OCI-LY1 (cell line): ENCODE measurements around the gene LETMD1.

ENCODE experiments used
- EZH2 ChIP-seq: fragments of 200-600 bp; sonication (generic), shearing (Covaris generic); IDR thresholded peaks from 2 replicates; pipeline ENCODE4 v1.8.0; 2017; ENCODE audit warnings: borderline replicate concordance, mixed run types, mild to moderate bottlenecking, antibody characterized with exemption, low read length, moderate library complexity, mixed read lengths
- TF ChIP-seq, protein P1 (sequence below): fragments of 200-600 bp; sonication (generic), shearing (Covaris generic); IDR thresholded peaks from 2 replicates; pipeline ENCODE4 v1.5.1; 2017; ENCODE audit warnings: mild to moderate bottlenecking, antibody characterized with exemption, low read length, moderate library complexity, mixed read lengths

GRCh38 chr12:51076236-51076930 lies 28.3 kb downstream of the LETMD1 start:
- TF ChIP-seq, protein P1, sequence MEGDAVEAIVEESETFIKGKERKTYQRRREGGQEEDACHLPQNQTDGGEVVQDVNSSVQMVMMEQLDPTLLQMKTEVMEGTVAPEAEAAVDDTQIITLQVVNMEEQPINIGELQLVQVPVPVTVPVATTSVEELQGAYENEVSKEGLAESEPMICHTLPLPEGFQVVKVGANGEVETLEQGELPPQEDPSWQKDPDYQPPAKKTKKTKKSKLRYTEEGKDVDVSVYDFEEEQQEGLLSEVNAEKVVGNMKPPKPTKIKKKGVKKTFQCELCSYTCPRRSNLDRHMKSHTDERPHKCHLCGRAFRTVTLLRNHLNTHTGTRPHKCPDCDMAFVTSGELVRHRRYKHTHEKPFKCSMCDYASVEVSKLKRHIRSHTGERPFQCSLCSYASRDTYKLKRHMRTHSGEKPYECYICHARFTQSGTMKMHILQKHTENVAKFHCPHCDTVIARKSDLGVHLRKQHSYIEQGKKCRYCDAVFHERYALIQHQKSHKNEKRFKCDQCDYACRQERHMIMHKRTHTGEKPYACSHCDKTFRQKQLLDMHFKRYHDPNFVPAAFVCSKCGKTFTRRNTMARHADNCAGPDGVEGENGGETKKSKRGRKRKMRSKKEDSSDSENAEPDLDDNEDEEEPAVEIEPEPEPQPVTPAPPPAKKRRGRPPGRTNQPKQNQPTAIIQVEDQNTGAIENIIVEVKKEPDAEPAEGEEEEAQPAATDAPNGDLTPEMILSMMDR, result no peak
- no peak for TF ChIP-seq EZH2
